ENCODE measurements around the gene CDCA8.
"Not testable (repeated sequence)": the region's sequence is repeated elsewhere in the genome, so short reads cannot be mapped to it uniquely, and the experiment has no call there.

Gene CDCA8

DNA sequence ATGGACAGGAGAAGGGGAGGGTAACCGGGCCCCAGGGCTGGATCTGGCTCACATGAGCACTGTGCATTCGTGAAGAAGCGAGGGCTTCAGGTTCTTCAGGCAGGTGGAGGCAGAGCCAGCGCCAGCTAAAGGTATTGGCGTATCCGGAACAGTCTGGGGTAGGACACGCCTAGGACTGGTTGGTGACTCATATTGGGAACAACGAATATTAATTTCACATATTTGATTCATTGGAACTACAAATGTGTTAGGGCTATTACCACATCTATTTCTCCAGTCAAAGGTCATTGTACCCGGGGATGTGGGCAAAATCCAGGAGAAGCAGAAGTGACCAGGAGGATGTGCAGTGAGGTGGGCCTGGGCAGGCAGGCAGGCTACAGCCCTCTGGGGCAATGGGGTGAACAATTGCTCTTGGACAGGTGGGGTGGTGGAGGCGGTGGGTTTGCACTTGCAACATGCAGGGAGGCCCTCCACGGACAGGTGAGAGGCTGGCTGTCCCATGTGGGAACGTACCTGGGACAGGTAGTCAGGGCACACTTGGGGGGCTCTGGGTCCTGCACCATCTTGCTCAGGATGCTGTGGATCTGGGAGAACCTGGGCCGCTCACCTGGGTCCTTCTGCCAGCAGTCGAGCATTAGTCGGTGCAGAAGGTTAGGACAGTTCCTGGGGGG is 26.7 kb downstream of the CDCA8 start:
- DNase-seq = no peak

DNA sequence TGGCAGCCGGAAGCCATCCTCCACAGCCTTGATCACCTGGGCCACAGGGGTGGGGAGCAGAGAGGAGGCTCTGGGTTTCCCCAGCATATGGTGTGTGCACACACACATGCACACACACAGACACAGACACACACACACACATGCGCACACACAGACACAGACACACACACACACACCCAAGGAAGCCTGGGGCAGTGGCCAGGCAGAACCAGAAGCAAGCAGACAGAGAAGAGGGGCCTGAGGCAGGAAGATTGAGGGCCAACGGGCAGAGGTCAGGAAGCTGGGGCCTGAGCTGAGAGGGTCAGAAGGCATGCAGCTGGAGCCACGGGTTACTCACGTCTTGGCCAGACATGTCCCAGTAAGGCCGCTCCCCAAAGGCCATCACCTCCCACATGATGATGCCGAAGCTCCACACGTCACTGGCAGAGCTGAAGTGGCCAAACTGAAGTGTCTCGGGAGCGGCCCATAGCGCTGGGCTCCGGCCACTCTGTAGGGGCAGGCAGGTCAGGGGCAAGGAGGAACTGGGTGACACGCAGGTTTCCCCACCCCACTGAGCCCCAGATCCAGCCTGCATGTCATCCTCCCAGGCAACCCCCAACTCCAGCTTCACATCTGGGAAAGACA is 27.4 kb downstream of the CDCA8 start:
- peak; percentile 53 for DNase-seq

DNA sequence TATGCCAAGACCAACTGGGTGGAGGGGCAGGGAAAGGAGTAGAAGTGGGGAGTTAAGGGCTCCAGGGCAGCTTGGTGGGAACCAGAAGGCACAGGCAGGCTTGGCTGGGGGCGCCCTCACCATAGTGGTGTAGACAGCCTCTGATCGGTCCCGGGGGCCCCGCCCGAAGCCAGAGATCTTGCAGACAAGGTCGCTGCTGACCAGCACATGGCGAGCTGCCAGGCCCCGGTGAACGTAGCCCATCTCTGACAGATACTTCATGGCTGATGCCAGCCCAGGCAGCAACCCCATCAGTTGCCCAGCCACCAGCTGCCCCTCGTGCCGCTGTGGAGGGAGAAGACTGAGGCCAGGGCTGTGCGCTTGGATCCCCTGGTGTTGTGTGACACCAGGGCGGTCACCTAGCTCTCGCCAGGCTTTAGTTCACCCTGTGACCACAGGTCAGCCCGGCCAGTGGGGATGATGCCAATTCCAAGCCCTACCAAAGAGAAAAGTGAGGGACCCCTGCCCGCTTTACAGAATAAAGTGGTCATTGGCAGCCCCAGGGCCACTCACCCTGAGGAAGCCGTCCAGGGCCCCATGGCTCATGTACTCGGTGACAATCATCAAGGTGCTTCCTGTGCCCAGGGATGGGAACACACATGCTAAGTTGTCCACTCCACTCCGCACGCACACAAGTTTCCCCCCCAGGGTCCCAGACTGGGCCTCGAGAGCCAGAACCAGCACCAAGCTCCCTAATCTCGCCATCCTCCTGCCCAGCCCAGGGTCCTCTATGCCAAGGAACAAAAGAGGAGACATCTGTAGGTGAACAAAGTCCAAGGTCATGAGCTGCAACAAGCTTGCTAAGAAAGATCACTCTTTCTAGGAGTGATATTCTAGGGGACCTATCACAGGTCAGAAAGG is 28.2 kb downstream of the CDCA8 start:
- no peak for DNase-seq

DNA sequence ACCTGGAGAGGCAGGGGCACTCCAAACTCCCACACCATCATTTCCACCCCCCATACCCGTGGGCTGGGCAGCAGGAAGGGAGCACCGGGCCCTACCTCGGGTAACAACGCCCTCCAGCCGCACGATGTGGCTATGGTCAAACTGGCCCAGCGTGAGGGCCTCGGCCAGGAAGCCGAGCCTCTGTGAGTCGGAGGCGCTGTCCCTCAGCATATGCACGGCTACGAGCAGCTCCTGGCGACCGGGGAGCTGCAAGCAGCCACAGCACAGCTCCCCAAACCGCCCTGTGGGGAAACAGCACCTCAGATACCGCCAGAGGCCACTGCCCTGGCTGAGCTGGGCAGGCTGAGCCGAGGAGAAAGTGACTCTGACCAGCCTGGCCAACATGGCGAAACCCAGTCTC is 29.2 kb downstream of the CDCA8 start:
- DNase-seq = no peak

DNA sequence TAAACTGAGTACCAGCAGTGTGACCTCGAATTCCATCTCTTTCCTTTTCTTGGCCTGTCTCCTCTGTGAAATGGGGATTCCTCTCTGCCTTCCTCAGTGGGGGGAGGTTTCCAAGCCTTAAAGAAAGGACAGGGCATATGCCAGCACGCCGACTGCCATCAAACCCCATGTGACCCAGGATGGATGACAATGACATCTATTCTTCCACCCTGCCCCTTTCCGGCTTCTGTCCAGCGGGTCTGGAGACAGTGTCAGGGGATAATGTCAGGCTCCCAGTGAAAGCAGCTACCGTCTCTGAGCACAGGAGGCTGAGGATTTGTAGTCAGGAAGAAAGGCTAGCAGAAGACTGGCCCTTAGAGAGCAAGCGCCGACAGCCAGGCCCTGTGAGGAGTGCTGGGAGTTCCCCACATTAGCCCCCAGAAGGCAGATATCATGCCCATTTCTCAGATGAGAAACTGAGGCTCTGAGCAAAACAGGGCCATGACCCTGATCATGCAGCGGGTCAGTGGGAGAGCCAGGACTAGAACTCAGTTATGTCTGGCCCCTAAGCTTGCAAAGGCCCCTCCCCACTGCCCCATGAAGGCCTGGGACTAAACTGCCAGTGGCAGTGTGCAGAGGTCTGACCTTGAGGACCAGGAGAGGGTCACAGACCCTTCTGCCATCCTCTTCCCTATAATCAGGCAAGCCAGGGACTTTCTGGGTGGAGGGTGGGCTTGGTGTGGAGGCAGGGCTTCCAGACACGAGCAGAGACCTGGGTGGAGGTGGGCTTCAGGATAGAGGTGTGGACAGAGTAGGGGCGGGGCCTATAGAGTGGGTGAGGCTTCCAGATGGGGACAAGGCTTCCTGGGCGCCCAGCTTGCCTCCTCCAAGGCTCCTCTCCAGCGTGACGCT is 30.1 kb downstream of the CDCA8 start:
- no peak for DNase-seq

- DNase-seq = no peak
Measured at GRCh38 chr1:37723072-37723389, 30.7 kb downstream of the CDCA8 start.

- DNase-seq = no peak
Measured at GRCh38 chr1:37723390-37724078, 31.2 kb downstream of the CDCA8 start.

DNA sequence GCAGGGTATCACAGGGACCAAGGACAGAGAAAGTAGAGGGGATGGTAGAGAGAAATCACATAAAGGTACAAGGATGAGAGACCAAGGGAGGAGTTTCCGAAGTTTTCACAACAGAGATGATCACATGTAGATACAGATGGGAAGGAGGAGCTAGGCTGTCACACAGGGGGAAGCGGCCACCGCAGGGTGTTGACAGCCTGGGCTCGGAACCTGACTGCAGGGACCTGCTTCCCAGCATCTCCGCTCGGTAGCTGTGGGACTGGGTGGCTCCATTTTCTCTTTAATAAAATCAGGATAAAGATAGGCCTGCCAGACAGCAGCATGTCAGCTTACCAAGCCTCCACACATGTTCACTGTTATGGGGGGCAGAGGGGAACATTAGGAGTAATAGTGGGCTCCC is 32.3 kb downstream of the CDCA8 start:
- DNase-seq = no peak

- no peak for DNase-seq
Measured at GRCh38 chr1:37725851-37726613, 33.7 kb downstream of the CDCA8 start.

- DNase-seq = no peak
Measured at GRCh38 chr1:37726751-37727585, 34.7 kb downstream of the CDCA8 start.

- no peak for DNase-seq
Measured at GRCh38 chr1:37728416-37728815, 36.1 kb downstream of the CDCA8 start.

DNA sequence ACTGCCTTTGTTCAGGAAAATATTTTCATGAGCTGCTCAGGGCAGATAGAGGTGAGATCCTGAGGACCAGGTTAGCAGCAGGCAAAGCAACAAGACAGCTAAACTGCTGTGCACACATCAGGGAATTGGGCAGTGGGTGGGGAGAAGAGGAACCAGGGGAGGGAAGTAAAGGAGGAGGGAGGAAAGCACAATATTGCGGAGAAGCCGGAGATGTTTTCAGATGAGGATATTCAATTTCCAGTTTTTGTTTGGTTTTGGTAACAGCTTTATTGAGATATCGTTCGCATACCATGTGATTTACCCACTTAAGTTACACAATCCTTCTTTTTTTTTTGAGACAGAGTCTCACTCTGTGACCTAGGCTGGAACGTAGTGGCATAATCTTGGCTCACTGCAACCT is 38.1 kb downstream of the CDCA8 start:
- no peak for DNase-seq

- no peak for DNase-seq
Measured at GRCh38 chr1:37731312-37732019, 39.1 kb downstream of the CDCA8 start.

DNA sequence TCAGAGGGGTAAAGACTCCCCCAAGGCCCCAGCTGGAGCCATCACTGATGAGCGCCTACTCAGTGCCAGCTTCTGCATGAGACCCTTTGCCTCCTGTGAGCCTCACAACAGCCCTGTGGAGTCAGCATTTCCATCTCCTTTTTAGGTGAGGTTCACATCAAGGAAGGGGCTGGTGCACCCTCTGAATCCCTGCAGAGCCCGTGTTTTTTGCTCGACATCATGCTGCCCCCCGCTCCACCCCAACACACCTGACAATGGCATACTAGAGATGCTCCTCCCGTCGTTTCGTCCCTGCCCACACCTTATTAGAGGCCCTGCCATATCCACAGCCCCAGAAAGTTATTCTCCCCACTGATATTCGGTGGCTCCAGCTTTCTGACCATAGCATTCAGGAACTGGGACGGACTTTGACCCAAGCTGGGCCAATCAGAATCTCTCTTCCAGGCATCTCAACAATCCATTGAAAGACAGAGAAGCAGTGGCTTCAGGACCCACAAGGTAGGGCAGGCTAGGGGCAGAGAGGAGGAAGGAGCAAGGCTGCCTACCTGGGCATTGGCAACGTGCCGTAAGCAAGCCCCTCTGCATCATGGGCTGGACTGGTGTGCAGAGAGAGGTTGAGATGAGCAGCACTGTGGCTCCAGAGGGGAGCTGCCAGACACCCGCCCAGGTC is 39.9 kb downstream of the CDCA8 start:
- no peak for DNase-seq

GRCh38 chr1:37734629-37735591 is 42.6 kb downstream of the CDCA8 start:
- no peak for DNase-seq

- DNase-seq = not testable (repeated sequence)
Measured at GRCh38 chr1:37737975-37738374, 45.7 kb downstream of the CDCA8 start.

- DNase-seq = not testable (repeated sequence)
Measured at GRCh38 chr1:37738619-37739018, 46.3 kb downstream of the CDCA8 start.

DNA sequence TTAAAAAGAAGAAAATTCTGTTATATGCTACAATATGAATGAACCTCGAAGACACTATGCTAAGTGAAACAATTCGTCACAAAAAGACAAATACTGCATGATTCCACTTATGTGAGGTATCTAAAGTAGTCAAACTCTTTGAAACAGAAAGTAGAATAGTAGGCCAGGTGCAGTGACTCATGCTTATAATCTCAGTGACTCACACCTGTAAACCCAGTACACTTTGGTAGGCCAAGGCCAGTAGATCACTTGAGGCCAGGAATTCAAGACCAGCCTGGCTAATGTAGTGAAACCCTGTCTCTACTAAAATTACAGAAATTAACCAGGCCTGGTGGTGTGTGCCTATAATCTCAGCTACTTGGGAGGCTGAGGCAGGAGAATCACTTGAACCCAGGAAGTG is 46.9 kb downstream of the CDCA8 start:
- no peak for DNase-seq

Measured in HCEC 1CT (cell line).